Stromal cell of bone marrow (primary cell): Measurements from ENCODE around the gene AGR3.

Source experiments
- DNase-seq: peaks from one replicate; pipeline ENCODE4 v3.0.0-alpha.2; 2012; ENCODE audit warnings: low read depth

AGR3 gene

GRCh38 chr7:16833373-16833772, 48.4 kb downstream of the AGR3 start:
- no peak for DNase-seq

GRCh38 chr7:16826060-16826459, 55.7 kb downstream of the AGR3 start:
- no peak for DNase-seq

GRCh38 chr7:16822029-16822428, 59.8 kb downstream of the AGR3 start:
- DNase-seq, result no peak

GRCh38 chr7:16818732-16819131, 63.1 kb downstream of the AGR3 start:
- no peak for DNase-seq

DNA sequence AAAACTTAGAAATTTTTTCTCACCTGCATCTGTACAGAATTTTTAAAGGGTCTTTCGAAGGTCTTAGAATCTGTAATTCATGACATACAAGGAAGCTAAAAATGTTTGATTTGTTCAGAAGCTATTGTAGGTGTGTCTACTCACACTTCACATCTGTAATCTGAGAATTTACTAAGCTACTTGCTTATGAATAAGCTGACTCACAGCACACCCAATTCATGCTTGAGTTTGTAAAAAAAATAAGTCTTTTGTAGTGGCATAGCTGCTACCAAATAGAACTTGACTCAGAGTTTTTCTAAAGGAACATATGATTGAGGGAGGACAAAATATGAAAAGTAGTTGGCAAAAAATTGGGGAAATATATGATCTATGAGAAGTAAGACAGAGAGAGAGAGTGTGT, 64.2 kb downstream of the AGR3 start:
- DNase-seq, result peak; percentile 40

DNA sequence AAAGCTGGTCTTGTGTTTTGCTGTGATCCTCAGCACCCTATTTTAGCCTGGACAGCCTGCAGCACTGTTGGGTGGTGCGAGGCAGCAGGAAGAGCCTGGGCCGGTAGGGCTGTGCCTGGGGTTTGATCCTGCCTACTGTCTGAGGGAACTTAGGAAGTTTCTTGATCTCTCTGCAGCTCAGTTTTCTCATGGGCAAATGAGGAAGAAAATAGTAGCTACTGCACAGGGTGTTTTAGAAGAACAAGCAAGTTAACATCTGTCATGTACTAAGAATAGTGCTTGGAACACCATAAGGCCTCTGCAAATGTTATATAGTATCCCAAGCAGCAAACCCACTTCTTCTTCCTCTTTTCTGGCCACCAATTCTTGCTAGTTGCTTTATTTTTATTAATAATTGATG, 65.0 kb downstream of the AGR3 start:
- no peak for DNase-seq

DNA sequence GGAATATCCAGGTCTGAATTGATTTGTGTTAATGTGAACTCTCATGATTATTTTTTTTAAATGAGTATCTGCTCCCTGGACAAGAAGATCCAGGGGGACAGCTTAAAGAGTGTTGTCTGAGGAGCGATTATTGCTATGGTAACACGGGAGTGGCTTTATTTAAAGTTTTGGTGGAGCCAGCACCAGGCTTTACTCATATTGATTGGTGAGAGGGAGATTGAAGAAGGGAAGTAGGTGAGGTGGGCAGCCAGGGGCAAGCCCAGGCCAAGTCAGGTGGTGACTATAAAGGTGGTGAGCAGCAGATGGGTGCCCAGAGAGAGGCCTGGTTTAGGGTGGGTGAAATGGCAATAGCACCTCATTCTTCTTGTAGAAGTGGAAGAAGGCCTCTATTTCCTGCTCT, 66.8 kb downstream of the AGR3 start:
- DNase-seq, result no peak

DNA sequence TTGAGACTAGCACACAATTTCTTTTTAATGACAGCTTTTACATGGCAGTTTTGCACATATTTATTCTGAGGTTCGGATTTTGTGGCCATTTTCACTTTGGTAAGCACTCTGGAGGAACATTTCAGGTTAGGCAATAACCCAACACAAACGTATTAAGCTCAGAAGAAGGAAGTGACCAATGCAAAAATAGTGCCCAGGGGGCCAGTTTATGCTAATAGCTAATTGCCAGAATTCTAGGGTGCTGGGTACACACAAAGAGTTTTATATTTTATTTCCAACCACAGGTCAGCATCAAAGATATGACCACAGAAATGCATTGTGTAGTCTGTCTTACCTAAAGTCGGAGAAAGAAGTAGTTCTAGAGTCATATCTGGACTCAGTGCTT, 68.6 kb downstream of the AGR3 start:
- peak; percentile 69 for DNase-seq

GRCh38 chr7:16812542-16813231, 69.1 kb downstream of the AGR3 start:
- DNase-seq, result peak; percentile 43

DNA sequence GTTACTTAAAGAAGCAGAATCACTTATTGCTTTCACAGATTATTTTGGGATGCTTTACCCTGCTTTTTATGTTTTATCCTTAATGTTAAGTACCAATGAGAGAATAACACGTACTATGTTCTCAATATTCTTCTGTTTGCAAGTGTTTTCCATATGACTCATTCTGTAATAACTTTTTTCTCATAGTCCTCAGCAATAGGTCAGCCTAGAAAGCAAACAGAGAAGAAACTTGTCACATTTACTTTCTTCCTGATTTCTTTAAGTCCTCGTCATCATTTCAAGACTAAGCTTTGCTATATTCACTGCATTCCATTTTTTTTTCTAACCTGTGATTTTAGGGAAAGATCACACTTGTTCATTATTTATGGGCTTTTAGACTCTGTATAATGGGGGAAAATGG, 70.2 kb downstream of the AGR3 start:
- no peak for DNase-seq

DNA sequence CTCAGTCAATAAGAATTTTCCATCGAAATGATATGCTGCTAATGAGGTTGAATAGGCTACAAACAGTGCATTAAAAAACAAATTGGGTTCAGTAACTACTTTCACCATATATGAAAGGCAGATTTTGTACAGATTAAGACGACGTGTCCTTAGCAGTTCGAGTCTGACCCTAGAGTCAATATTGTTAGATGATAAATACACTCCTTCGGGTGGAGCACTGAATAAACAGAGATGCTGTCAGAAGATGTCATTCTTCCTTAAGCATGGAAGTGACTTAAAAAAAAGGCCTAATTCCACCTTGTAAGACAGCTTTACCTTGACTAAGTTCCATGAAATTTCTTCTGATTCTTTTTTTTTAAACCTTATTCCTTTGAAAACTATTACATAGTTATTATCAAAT, 71.2 kb downstream of the AGR3 start:
- DNase-seq, result no peak

GRCh38 chr7:16810112-16810511, 71.7 kb downstream of the AGR3 start:
- DNase-seq, result no peak
